ENCODE measurements around the gene MAP2K6.

GRCh38 chr17:69495787-69496186, 81.3 kb downstream of the MAP2K6 start:
- TF ChIP-seq EZH2 (IDR thresholded peaks at IDR 0.05) (no peak), CTCF (IDR thresholded peaks at IDR 0.05) (no peak), EZH2phosphoT487 (IDR thresholded peaks at IDR 0.05) (no peak)
